ENCODE results near the gene PRB3.

DNA sequence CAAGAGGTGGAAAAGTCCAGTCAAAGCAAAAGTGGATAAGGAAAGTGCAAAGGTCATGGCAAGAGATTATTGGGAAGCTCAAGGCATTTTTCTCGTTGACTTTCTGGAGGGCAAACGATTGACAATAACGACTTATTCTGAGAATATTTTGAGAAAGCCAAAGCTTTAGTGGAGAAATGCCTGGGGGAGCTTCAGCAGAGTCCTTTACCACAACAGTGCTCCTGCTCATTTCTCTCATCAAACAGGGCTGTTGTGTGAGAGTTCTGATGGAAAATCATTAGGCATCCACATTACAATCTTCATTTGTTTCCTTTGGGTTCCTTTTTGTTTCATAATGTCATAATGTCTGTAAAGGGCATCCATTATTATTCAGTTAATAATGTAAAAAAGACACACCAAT lies 26.9 kb downstream of the PRB3 start:
- TF ChIP-seq, protein P1, sequence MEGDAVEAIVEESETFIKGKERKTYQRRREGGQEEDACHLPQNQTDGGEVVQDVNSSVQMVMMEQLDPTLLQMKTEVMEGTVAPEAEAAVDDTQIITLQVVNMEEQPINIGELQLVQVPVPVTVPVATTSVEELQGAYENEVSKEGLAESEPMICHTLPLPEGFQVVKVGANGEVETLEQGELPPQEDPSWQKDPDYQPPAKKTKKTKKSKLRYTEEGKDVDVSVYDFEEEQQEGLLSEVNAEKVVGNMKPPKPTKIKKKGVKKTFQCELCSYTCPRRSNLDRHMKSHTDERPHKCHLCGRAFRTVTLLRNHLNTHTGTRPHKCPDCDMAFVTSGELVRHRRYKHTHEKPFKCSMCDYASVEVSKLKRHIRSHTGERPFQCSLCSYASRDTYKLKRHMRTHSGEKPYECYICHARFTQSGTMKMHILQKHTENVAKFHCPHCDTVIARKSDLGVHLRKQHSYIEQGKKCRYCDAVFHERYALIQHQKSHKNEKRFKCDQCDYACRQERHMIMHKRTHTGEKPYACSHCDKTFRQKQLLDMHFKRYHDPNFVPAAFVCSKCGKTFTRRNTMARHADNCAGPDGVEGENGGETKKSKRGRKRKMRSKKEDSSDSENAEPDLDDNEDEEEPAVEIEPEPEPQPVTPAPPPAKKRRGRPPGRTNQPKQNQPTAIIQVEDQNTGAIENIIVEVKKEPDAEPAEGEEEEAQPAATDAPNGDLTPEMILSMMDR (IDR thresholded peaks at IDR 0.05): no peak
- TF ChIP-seq POLR2AphosphoS5 (IDR thresholded peaks at IDR 0.05): no peak
- TF ChIP-seq EP300 (IDR thresholded peaks at IDR 0.05): no peak
